Parathyroid adenoma (tissue), 2 donors: ENCODE measurements around the gene KRTDAP.
A peak's percentile ranks its signal among the peaks of the same experiment; 100 is the strongest.
"Not testable (repeated sequence)": the region's sequence is repeated elsewhere in the genome, so short reads cannot be mapped to it uniquely, and the experiment has no call there.

Experiments
- H2AFZ ChIP-seq: fragments of 300-600 bp; sonication (generic); one replicate; pipeline ENCODE4 v1.7.0; 2017; ENCODE audit warnings: antibody characterized with exemption, mild to moderate bottlenecking
- H3K27ac ChIP-seq: fragments of 300-600 bp; sonication (generic); one replicate; pipeline ENCODE4 v1.7.0; 2017
- H3K27me3 ChIP-seq: fragments of 300-600 bp; sonication (generic); one replicate; pipeline ENCODE4 v1.7.0; 2017; ENCODE audit warnings: low read length; ENCODE audit not compliant: control insufficient read depth, insufficient read depth
- H3K36me3 ChIP-seq: fragments of 300-600 bp; sonication (generic); one replicate; pipeline ENCODE4 v1.7.0; 2017; ENCODE audit warnings: low read length; ENCODE audit not compliant: control insufficient read depth, insufficient read depth
- H3K4me1 ChIP-seq: fragments of 300-600 bp; sonication (generic); one replicate; pipeline ENCODE4 v1.7.0; 2017; ENCODE audit warnings: control low read depth
- H3K4me2 ChIP-seq: fragments of 300-600 bp; sonication (generic); one replicate; pipeline ENCODE4 v1.7.0; 2017; ENCODE audit warnings: low read length
- H3K4me3 ChIP-seq: fragments of 300-600 bp; sonication (generic); one replicate; pipeline ENCODE4 v1.7.0; 2017; ENCODE audit warnings: low read depth, low read length
- H3K79me2 ChIP-seq: fragments of 300-600 bp; sonication (generic); one replicate; pipeline ENCODE4 v1.7.0; 2017; ENCODE audit warnings: control low read depth
- H3K9ac ChIP-seq: fragments of 300-600 bp; sonication (generic); one replicate; pipeline ENCODE4 v1.7.0; 2017; ENCODE audit warnings: mild to moderate bottlenecking
- H3K9me3 ChIP-seq: fragments of 300-600 bp; sonication (generic); one replicate; pipeline ENCODE4 v1.7.0; 2017; ENCODE audit warnings: low read length; ENCODE audit not compliant: control insufficient read depth
- TF ChIP-seq, protein P1 (sequence below): fragments of 300-600 bp; sonication (generic); IDR thresholded peaks from one replicate; pipeline ENCODE4 v1.7.0; 2017; ENCODE audit warnings: antibody characterized with exemption, mild to moderate bottlenecking
- donor health status: primary hyperparathyroidism.

Gene KRTDAP

DNA sequence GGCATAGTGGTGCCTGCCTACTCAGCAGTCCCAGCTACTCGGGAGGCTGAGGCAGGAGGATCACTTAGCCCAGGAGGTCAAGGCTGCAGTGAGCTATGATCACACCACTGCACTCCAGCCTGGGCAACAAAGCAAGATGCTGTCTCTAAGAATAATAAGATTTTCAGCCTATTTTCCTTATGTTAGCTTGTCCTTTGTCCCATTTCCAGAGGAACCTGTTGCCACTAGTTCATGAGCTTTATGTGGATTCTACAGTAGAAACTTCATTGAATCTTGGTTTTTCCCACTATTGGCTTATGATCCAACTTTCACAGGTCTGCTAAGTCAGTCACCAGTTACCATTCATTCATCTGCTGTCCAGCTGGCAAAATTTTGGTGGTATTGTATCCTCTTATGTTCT is 24.0 kb downstream of the KRTDAP start:
- TF ChIP-seq, protein P1, sequence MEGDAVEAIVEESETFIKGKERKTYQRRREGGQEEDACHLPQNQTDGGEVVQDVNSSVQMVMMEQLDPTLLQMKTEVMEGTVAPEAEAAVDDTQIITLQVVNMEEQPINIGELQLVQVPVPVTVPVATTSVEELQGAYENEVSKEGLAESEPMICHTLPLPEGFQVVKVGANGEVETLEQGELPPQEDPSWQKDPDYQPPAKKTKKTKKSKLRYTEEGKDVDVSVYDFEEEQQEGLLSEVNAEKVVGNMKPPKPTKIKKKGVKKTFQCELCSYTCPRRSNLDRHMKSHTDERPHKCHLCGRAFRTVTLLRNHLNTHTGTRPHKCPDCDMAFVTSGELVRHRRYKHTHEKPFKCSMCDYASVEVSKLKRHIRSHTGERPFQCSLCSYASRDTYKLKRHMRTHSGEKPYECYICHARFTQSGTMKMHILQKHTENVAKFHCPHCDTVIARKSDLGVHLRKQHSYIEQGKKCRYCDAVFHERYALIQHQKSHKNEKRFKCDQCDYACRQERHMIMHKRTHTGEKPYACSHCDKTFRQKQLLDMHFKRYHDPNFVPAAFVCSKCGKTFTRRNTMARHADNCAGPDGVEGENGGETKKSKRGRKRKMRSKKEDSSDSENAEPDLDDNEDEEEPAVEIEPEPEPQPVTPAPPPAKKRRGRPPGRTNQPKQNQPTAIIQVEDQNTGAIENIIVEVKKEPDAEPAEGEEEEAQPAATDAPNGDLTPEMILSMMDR = no peak
- Histone ChIP-seq H3K4me3 (no peak overlapping the region), H3K4me2 (no peak overlapping the region), H3K79me2 (no peaks in the 10 kb centered on the region), H2AFZ (no peak overlapping the region), H3K27ac (no peak overlapping the region), H3K36me3 (no peaks in the 10 kb centered on the region), H3K9me3 (no peaks in the 10 kb centered on the region), H3K9ac (no peak overlapping the region), H3K4me1 (peaks cover 5% of the 10 kb centered on the region), H3K27me3 (no peaks in the 10 kb centered on the region)

DNA sequence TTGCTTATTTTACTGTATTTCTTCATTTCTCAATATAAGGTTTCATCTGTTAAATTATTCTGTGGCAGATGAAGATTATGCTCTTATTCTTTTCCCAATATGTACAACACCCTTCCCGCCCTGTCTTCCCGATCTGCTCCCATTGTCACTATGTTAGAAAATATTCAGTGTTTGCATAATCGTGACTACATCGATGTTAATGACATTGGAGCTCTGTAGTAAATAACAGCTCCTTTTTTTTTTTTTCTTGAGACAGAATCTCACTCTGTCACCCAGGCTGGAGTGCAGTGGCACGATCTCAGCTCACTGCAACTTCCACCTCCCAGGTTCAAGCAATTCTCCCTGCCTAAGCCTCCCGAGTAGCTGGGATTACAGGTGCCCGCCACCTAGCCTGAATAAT is 27.3 kb downstream of the KRTDAP start:
- H3K79me2 ChIP-seq, H3K36me3 ChIP-seq, H3K27ac ChIP-seq, H3K9ac ChIP-seq, H3K9me3 ChIP-seq, H3K4me1 ChIP-seq, H2AFZ ChIP-seq, H3K4me3 ChIP-seq, H3K27me3 ChIP-seq: not testable (repeated sequence)
- H3K4me2 ChIP-seq = peak overlapping the region; percentile 31

GRCh38 chr19:35462476-35462953 is 27.7 kb downstream of the KRTDAP start:
- Histone ChIP-seq H2AFZ (no peak overlapping the region), H3K4me1 (peaks cover 12% of the 10 kb centered on the region), H3K4me2 (peak overlapping the region; percentile 31), H3K9me3 (no peaks in the 10 kb centered on the region), H3K27ac (peak overlapping the region; percentile 1), H3K36me3 (no peaks in the 10 kb centered on the region), H3K4me3 (no peak overlapping the region), H3K27me3 (no peaks in the 10 kb centered on the region), H3K9ac (no peak overlapping the region), H3K79me2 (no peaks in the 10 kb centered on the region)
- TF ChIP-seq, protein P1 = peak; percentile 12

- not testable (repeated sequence) for H3K79me2 ChIP-seq, H3K36me3 ChIP-seq, H3K9me3 ChIP-seq, H2AFZ ChIP-seq, H3K27ac ChIP-seq, H3K4me2 ChIP-seq, H3K27me3 ChIP-seq, H3K9ac ChIP-seq, H3K4me3 ChIP-seq
- peaks cover 14% of the 10 kb centered on the region for H3K4me1 ChIP-seq
Measured at GRCh38 chr19:35461788-35462187, 28.5 kb downstream of the KRTDAP start.

GRCh38 chr19:35461060-35461459 is 29.2 kb downstream of the KRTDAP start:
- no peak overlapping the region for H3K9ac ChIP-seq
- no peak overlapping the region for H3K4me2 ChIP-seq
- H3K27me3 ChIP-seq = no peaks in the 10 kb centered on the region
- no peak overlapping the region for H3K27ac ChIP-seq
- no peaks in the 10 kb centered on the region for H3K9me3 ChIP-seq
- no peaks in the 10 kb centered on the region for H3K79me2 ChIP-seq
- TF ChIP-seq, protein P1 = no peak
- peaks cover 14% of the 10 kb centered on the region for H3K4me1 ChIP-seq
- H3K4me3 ChIP-seq = no peak overlapping the region
- H3K36me3 ChIP-seq = no peaks in the 10 kb centered on the region
- H2AFZ ChIP-seq = no peak overlapping the region

DNA sequence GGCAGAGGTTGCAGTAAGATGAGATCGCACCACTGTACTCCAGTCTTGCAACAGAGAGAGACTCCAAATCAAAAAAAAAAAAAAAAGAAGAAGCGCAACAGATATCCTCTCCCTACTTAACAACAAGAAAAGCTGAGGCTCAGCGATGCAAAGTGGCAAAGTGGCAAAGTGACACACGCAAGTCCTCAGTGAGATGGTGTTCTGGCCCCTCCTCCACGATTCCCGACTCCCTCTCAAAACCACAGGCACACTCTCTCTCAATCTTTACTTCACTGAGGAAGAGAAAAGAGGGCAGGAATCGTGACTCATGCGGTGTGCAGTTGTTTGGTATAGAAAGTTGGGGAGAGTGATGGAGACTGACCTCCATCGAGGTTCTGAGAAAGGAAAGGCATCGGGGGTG is 29.7 kb downstream of the KRTDAP start:
- TF ChIP-seq, protein P1 = no peak
- H3K27ac ChIP-seq = no peak overlapping the region

More for the DNA sequence above, 29.7 kb downstream of the KRTDAP start:
- Histone ChIP-seq H3K4me1 (peaks cover 15% of the 10 kb centered on the region), H2AFZ (no peak overlapping the region), H3K9ac (no peak overlapping the region), H3K9me3 (no peaks in the 10 kb centered on the region), H3K36me3 (no peaks in the 10 kb centered on the region), H3K4me2 (no peak overlapping the region), H3K27me3 (no peaks in the 10 kb centered on the region), H3K4me3 (no peak overlapping the region), H3K79me2 (no peaks in the 10 kb centered on the region)
